A673 (cell line): ENCODE measurements around the gene MDFIC.

Source experiments
- CTCF ChIP-seq: fragments of 300-800, 200-600 bp; sonication (generic); conservative IDR thresholded peaks from 2 replicates; pipeline ENCODE4 v1.5.1; 2017; ENCODE audit warnings: low read depth, mild to moderate bottlenecking, antibody characterized with exemption, low read length, moderate library complexity, mixed read lengths
- EZH2 ChIP-seq: fragments of 200-600 bp; sonication (generic); IDR thresholded peaks from 2 replicates; pipeline ENCODE4 v1.6.1; 2017; ENCODE audit warnings: borderline replicate concordance, low read depth, mild to moderate bottlenecking, mixed read lengths, antibody characterized with exemption, low read length; ENCODE audit not compliant: poor library complexity, severe bottlenecking

- TF ChIP-seq CTCF (no peak), EZH2 (no peak)
Measured at GRCh38 chr7:115066050-115066449, 144.2 kb downstream of the MDFIC start.
